ENCODE measurements around the gene STARD7.

Gene STARD7

GRCh38 chr2:96145848-96146152 lies 62.8 kb downstream of the STARD7 start (continued):
- no peak for TF ChIP-seq ZNF70 (CRISPR knock-in tag; IDR thresholded peaks at IDR 0.05)
- no peak for TF ChIP-seq POU6F1 (CRISPR knock-in tag; IDR thresholded peaks at IDR 0.05; ENCODE audit: borderline replicate concordance, low read depth)
- TF ChIP-seq ARNTL (CRISPR knock-in tag; IDR thresholded peaks at IDR 0.05; ENCODE audit: borderline replicate concordance, low read depth): no peak
- no peak for TF ChIP-seq ZFP3 (CRISPR knock-in tag; IDR thresholded peaks at IDR 0.05)
- no peak for TF ChIP-seq TCF4 (CRISPR knock-in tag; IDR thresholded peaks at IDR 0.05; ENCODE audit: borderline replicate concordance)
- TF ChIP-seq TOX (CRISPR knock-in tag; IDR thresholded peaks at IDR 0.05; ENCODE audit: borderline replicate concordance): no peak
- TF ChIP-seq OSR1 (CRISPR knock-in tag; IDR thresholded peaks at IDR 0.05): no peak

GRCh38 chr2:96145036-96145847 lies 63.4 kb downstream of the STARD7 start, which contains the start of gene DUSP2:
DUSP2 (minus strand) TSS chr2:96145440; CDS start chr2:96145354, 86 bp downstream.
- TF ChIP-seq PPARA (CRISPR knock-in tag; IDR thresholded peaks at IDR 0.05; ENCODE audit: borderline replicate concordance) (no peak), TOX (CRISPR knock-in tag; IDR thresholded peaks at IDR 0.05; ENCODE audit: borderline replicate concordance) (no peak), BACH2 (CRISPR knock-in tag; IDR thresholded peaks at IDR 0.05; ENCODE audit: borderline replicate concordance) (no peak), PATZ1 (CRISPR knock-in tag; IDR thresholded peaks at IDR 0.05; ENCODE audit: borderline replicate concordance) (no peak), ZNF8 (CRISPR knock-in tag; IDR thresholded peaks at IDR 0.05) (no peak), ZNF70 (CRISPR knock-in tag; IDR thresholded peaks at IDR 0.05) (no peak), TSHZ2 (CRISPR knock-in tag; IDR thresholded peaks at IDR 0.05) (no peak), RARB (CRISPR knock-in tag; IDR thresholded peaks at IDR 0.05) (no peak), TCF4 (CRISPR knock-in tag; IDR thresholded peaks at IDR 0.05; ENCODE audit: borderline replicate concordance) (no peak), ZNF565 (CRISPR knock-in tag; conservative IDR thresholded peaks at IDR 0.05; ENCODE audit: low read depth) (no peak), ZFP30 (CRISPR knock-in tag; IDR thresholded peaks at IDR 0.05) (no peak), OSR1 (CRISPR knock-in tag; IDR thresholded peaks at IDR 0.05) (no peak), ZC3H10 (CRISPR knock-in tag; IDR thresholded peaks at IDR 0.05) (no peak), POU6F1 (CRISPR knock-in tag; IDR thresholded peaks at IDR 0.05; ENCODE audit: borderline replicate concordance, low read depth) (no peak), GLIS3 (CRISPR knock-in tag; IDR thresholded peaks at IDR 0.05) (no peak), ZFP3 (CRISPR knock-in tag; IDR thresholded peaks at IDR 0.05) (no peak), ISL1 (CRISPR knock-in tag; IDR thresholded peaks at IDR 0.05) (no peak), ESRRG (CRISPR knock-in tag; IDR thresholded peaks at IDR 0.05) (no peak), CSRNP3 (CRISPR knock-in tag; IDR thresholded peaks at IDR 0.05) (no peak)
- no peak for ATAC-seq
